Measurements from ENCODE around the gene ERBB2. TPM values are rescaled to one million over a fixed set of nuclear protein-coding genes. Genes with fewer than 3 reads are reported as not detected.

Gene ERBB2
- total and polyA plus RNA-seq, 2 of the 13 experiments (the other 11 are each of a cell fraction or from before 2014, with no cell fraction given): 57.7 to 64.1 TPM

GRCh38 chr17:39671651-39672521, 28.0 kb upstream of the ERBB2 start (continued):
- TF ChIP-seq, protein P1, sequence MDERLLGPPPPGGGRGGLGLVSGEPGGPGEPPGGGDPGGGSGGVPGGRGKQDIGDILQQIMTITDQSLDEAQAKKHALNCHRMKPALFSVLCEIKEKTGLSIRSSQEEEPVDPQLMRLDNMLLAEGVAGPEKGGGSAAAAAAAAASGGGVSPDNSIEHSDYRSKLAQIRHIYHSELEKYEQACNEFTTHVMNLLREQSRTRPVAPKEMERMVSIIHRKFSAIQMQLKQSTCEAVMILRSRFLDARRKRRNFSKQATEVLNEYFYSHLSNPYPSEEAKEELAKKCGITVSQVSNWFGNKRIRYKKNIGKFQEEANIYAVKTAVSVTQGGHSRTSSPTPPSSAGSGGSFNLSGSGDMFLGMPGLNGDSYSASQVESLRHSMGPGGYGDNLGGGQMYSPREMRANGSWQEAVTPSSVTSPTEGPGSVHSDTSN (CRISPR knock-in tag; IDR thresholded peaks at IDR 0.05): no peak
- TF ChIP-seq HNRNPLL (IDR thresholded peaks at IDR 0.05; ENCODE audit: low read depth, low read length, poor library complexity, severe bottlenecking) (peak; percentile 30), KDM5B (CRISPR knock-in tag; IDR thresholded peaks at IDR 0.05; ENCODE audit: borderline replicate concordance) (peak; percentile 81; the same call in 1 of the 2 replicates), ZNF614 (CRISPR knock-in tag; IDR thresholded peaks at IDR 0.05; ENCODE audit: borderline replicate concordance) (no peak; the same call in 1 of the 2 replicates), ZNF142 (CRISPR knock-in tag; IDR thresholded peaks at IDR 0.05) (0 out of 2 replicates have a peak, but pooled peaks have one; percentile 32), ZBTB44 (CRISPR knock-in tag; IDR thresholded peaks at IDR 0.05) (no peak), RBM39 (IDR thresholded peaks at IDR 0.05; ENCODE audit: low read depth, low read length, poor library complexity, severe bottlenecking) (peak; percentile 40), ZBTB38 (CRISPR knock-in tag; IDR thresholded peaks at IDR 0.05) (peak; percentile 69), ZZZ3 (CRISPR knock-in tag; IDR thresholded peaks at IDR 0.05; ENCODE audit: borderline replicate concordance) (0 out of 2 replicates have a peak, but pooled peaks have one; percentile 77), HNRNPK (IDR thresholded peaks at IDR 0.05; ENCODE audit: low read depth, low read length, poor library complexity, severe bottlenecking) (no peak), SRY (CRISPR knock-in tag; IDR thresholded peaks at IDR 0.05) (no peak), POLR2AphosphoS5 (IDR thresholded peaks at IDR 0.05; ENCODE audit: low read depth, low read length) (no peak; the same call in 1 of the 2 replicates), ZNF577 (CRISPR knock-in tag; IDR thresholded peaks at IDR 0.05; ENCODE audit: borderline replicate concordance, low read depth) (no peak), DNMT3B (CRISPR knock-in tag; conservative IDR thresholded peaks at IDR 0.05) (0 out of 2 replicates have a peak, but pooled peaks have one; percentile 56), SAFB2 (CRISPR knock-in tag; IDR thresholded peaks at IDR 0.05; ENCODE audit: borderline replicate concordance, low read depth) (peak; percentile 78; the same call in 1 of the 2 replicates), TOE1 (CRISPR knock-in tag; IDR thresholded peaks at IDR 0.05) (no peak), SATB2 (CRISPR knock-in tag; IDR thresholded peaks at IDR 0.05) (no peak), ZFP62 (CRISPR knock-in tag; IDR thresholded peaks at IDR 0.05) (no peak), KDM3A (CRISPR knock-in tag; IDR thresholded peaks at IDR 0.05; ENCODE audit: low read depth) (peak; percentile 69)
- TF ChIP-seq, protein P2, sequence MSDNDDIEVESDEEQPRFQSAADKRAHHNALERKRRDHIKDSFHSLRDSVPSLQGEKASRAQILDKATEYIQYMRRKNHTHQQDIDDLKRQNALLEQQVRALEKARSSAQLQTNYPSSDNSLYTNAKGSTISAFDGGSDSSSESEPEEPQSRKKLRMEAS (IDR thresholded peaks at IDR 0.05): peak; percentile 72
